Measurements from ENCODE around the gene MYO3B. TPM values are rescaled to one million over a fixed set of nuclear protein-coding genes. Genes with fewer than 3 reads are reported as not detected.

The MYO3B gene
- total RNA-seq, 1 experiment from 2014 or later, result 0.09 TPM

DNA sequence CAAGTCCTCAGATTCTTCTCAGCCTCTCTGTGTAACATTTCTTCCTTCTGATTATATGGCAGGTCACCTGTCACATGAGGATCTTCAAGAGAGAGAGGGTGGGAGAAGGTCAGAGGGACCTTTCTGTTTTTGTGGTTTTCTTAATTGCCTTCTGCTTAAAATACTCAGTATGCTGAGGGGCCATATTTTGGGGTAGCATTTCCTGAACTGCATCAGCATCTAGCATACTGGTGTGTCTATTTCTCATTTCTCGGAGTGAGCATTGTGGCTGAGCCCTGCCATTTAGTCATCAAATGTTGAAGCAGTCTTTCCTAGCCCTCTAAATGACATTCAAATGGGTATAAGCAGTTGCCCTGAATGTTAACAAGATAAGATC, 162.7 kb downstream of the MYO3B start:
- CTCF ChIA-PET, result no interaction called here
- no peak overlapping the region for H3K4me3 Mint-ChIP-seq (ENCODE audit: unreplicated experiment)

DNA sequence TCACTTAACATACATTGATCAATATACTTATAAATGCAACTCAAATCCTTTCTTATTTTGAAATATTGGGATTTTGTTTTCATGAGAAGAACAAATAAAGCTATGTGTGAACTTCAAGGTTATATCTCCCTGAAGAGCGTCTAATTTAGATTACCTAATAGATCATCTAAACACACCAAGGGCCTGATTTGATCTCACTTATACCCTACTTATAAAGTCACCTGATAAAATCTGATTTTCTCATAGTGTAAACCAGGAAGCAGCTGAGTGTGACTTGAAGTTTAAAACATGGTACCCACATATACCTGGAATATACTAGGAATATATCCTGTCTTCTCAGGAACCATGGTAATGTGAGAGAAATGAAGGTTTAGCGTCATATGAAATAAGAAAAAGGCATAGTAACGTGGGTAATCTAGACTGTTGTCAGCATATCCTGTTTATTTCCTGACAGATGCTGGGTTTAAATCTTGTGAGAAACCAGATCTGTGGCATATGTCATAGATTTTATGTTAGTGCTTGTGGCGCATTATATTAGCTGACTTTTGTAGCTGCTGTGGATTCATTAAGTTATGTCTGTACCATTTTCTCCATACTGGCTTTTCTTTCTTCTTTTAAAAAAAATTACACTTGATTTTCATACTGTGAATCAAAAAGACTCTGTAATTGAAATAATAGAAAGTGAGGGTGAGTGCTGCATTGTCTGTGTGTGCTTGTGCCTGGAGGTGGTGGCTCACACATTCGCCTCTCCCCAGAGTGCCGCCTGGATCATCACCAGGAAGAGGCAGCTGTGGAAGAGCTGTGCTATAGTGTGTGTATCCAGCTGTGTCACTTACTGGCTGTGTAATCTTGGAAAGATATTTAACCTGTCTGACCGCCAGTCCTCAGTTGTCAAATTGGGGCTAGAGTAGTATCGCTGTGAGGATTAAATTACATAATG, 164.0 kb downstream of the MYO3B start:
- POLR2A ChIA-PET, result no interaction called here
- H3K9me3 ChIP-seq, result no peaks in the 10 kb centered on the region
- no peaks in the 10 kb centered on the region for H3K4me1 Mint-ChIP-seq (ENCODE audit: low read depth, unreplicated experiment)
- peaks cover 6% of the 10 kb centered on the region; the same call in 1 of the 2 replicates for H3K4me1 ChIP-seq
- CTCF ChIA-PET, result interaction anchor here (0.7 to 0.9 kb wide), 3 partner anchors 17 to 245 kb away, joined by 3 to 9 read pairs (median 3); no protein-coding TSS in a partner anchor
- H3K27me3 ChIP-seq (replicated peaks; ENCODE audit: control insufficient read depth, insufficient read depth, low read length), result no peaks in the 10 kb centered on the region; the same call in 1 of the 2 replicates
- no peaks in the 10 kb centered on the region for H3K36me3 Mint-ChIP-seq (ENCODE audit: insufficient read depth, unreplicated experiment)
- no peaks in the 10 kb centered on the region for H3K9me3 Mint-ChIP-seq (ENCODE audit: unreplicated experiment)
- H3K4me3 Mint-ChIP-seq (ENCODE audit: unreplicated experiment), result no peak overlapping the region
- no peak overlapping the region for H3K27ac Mint-ChIP-seq (ENCODE audit: unreplicated experiment)
- H3K36me3 ChIP-seq (ENCODE audit: control insufficient read depth, insufficient read depth, low read length), result no peaks in the 10 kb centered on the region
- DNase-seq, result no peak
- TF ChIP-seq, protein P1, sequence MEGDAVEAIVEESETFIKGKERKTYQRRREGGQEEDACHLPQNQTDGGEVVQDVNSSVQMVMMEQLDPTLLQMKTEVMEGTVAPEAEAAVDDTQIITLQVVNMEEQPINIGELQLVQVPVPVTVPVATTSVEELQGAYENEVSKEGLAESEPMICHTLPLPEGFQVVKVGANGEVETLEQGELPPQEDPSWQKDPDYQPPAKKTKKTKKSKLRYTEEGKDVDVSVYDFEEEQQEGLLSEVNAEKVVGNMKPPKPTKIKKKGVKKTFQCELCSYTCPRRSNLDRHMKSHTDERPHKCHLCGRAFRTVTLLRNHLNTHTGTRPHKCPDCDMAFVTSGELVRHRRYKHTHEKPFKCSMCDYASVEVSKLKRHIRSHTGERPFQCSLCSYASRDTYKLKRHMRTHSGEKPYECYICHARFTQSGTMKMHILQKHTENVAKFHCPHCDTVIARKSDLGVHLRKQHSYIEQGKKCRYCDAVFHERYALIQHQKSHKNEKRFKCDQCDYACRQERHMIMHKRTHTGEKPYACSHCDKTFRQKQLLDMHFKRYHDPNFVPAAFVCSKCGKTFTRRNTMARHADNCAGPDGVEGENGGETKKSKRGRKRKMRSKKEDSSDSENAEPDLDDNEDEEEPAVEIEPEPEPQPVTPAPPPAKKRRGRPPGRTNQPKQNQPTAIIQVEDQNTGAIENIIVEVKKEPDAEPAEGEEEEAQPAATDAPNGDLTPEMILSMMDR (IDR thresholded peaks at IDR 0.05; ENCODE audit: insufficient read depth in 1 of 2, low read depth in 1 of 2, low read length in 1 of 2, severe bottlenecking in 1 of 2, unreplicated experiment in 1 of 2), result no peak
- no peak overlapping the region for H3K4me3 ChIP-seq (ENCODE audit: low read depth, low read length)
- no peaks in the 10 kb centered on the region for H3K27me3 Mint-ChIP-seq (ENCODE audit: insufficient read depth, unreplicated experiment)
- no TSS peak for BruUV-seq (replicated peaks)
- intact Hi-C loops (cut with micrococcal nuclease; ENCODE audit: unreplicated experiment), result no loop called here

More for the DNA sequence above, 162.7 kb downstream of the MYO3B start:
- intact Hi-C loops (cut with micrococcal nuclease; ENCODE audit: unreplicated experiment), result no loop called here
- no peaks in the 10 kb centered on the region for H3K9me3 Mint-ChIP-seq (ENCODE audit: unreplicated experiment)
- no TSS peak for BruUV-seq (replicated peaks)
- H3K27me3 Mint-ChIP-seq (ENCODE audit: insufficient read depth, unreplicated experiment), result no peaks in the 10 kb centered on the region
- Histone ChIP-seq H3K36me3 (ENCODE audit: control insufficient read depth, insufficient read depth, low read length) (no peaks in the 10 kb centered on the region), H3K27me3 (replicated peaks; ENCODE audit: control insufficient read depth, insufficient read depth, low read length) (no peaks in the 10 kb centered on the region; the same call in 1 of the 2 replicates), H3K4me3 (ENCODE audit: low read depth, low read length) (no peak overlapping the region), H3K9me3 (no peaks in the 10 kb centered on the region), H3K4me1 (peaks cover 6% of the 10 kb centered on the region; the same call in 1 of the 2 replicates)
- TF ChIP-seq, protein P1 (IDR thresholded peaks at IDR 0.05; ENCODE audit: insufficient read depth in 1 of 2, low read depth in 1 of 2, low read length in 1 of 2, severe bottlenecking in 1 of 2, unreplicated experiment in 1 of 2), result no peak
- no peaks in the 10 kb centered on the region for H3K4me1 Mint-ChIP-seq (ENCODE audit: low read depth, unreplicated experiment)
- H3K36me3 Mint-ChIP-seq (ENCODE audit: insufficient read depth, unreplicated experiment), result no peaks in the 10 kb centered on the region
- H3K27ac Mint-ChIP-seq (ENCODE audit: unreplicated experiment), result no peak overlapping the region
- no peak for DNase-seq
- POLR2A ChIA-PET, result no interaction called here

DNA sequence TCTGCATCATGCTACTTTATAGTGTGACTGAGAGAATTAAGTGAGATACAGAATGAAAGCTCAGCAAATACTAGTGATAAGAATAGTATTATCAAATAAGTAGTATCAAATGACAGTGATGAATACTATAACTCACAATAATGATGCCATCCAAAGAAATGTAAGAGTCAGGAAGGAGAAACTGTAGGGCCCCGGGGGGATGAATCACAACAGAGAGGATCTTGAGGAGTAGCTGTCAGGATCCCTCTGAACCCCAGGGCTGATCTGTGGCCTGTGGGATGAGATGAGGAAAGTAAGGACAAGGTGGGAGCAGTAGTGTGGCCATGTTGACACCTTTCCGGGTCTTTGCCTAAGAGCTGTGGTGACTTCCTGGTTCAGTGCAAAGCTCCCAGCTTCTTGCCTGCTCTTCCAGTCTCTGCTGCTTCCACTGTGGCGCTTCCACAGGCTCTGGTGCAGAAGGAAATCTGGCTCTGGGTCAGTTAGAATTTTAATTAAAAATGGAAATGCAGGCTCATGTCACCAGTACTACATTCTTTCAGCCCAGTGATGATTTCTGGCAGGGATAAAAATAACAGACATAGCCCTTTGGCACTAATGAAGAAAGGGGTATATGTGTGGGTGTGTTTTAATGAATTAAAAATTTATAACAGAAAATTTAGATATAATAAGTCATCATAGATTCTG, 166.9 kb downstream of the MYO3B start:
- Mint-ChIP-seq H3K27me3 (ENCODE audit: insufficient read depth, unreplicated experiment) (peaks cover 2% of the 10 kb centered on the region), H3K9me3 (ENCODE audit: unreplicated experiment) (no peaks in the 10 kb centered on the region), H3K36me3 (ENCODE audit: insufficient read depth, unreplicated experiment) (no peaks in the 10 kb centered on the region), H3K27ac (ENCODE audit: unreplicated experiment) (no peak overlapping the region), H3K4me3 (ENCODE audit: unreplicated experiment) (no peak overlapping the region), H3K4me1 (ENCODE audit: low read depth, unreplicated experiment) (no peaks in the 10 kb centered on the region)
- POLR2A ChIA-PET, result no interaction called here
- intact Hi-C loops (cut with micrococcal nuclease; ENCODE audit: unreplicated experiment), result no loop called here
- no TSS peak for BruUV-seq (replicated peaks)
- no peaks in the 10 kb centered on the region for H3K36me3 ChIP-seq (ENCODE audit: control insufficient read depth, insufficient read depth, low read length)
- no peaks in the 10 kb centered on the region for H3K27me3 ChIP-seq (replicated peaks; ENCODE audit: control insufficient read depth, insufficient read depth, low read length)
- CTCF ChIA-PET, result interaction anchor here (0.7 kb wide), 1 partner anchor 109 kb away, joined by 4 read pairs; no protein-coding TSS in a partner anchor
- DNase-seq, result no peak
- peaks cover 3% of the 10 kb centered on the region; the same call in 1 of the 2 replicates for H3K4me1 ChIP-seq
- no peak overlapping the region for H3K4me3 ChIP-seq (ENCODE audit: low read depth, low read length)
- no peaks in the 10 kb centered on the region for H3K9me3 ChIP-seq
- TF ChIP-seq, protein P1 (IDR thresholded peaks at IDR 0.05; ENCODE audit: insufficient read depth in 1 of 2, low read depth in 1 of 2, low read length in 1 of 2, severe bottlenecking in 1 of 2, unreplicated experiment in 1 of 2), result no peak

Data from Caco-2 (cell line).